WTC11 (cell line): ENCODE measurements around the gene ADGRV1.
"Not testable (repeated sequence)": the region's sequence is repeated elsewhere in the genome, so short reads cannot be mapped to it uniquely, and the experiment has no call there.

Source experiments
- ATF1 ChIP-seq: sonication (generic); formaldehyde crosslinking; IDR thresholded peaks from 2 replicates; pipeline ENCODE4 v1.8.1; 2023; ENCODE audit warnings: mild to moderate bottlenecking, moderate library complexity, missing genetic modification reagents
- ESRRA ChIP-seq: sonication (generic); formaldehyde crosslinking; IDR thresholded peaks from 2 replicates; pipeline ENCODE4 v1.8.1; 2022; ENCODE audit warnings: mild to moderate bottlenecking, missing genetic modification reagents, borderline replicate concordance
- FOXK1 ChIP-seq: sonication (generic); formaldehyde crosslinking; IDR thresholded peaks from 2 replicates; pipeline ENCODE4 v1.8.0; 2022; ENCODE audit warnings: mild to moderate bottlenecking, moderate library complexity, missing genetic modification reagents
- SP1 ChIP-seq: sonication (generic); formaldehyde crosslinking; conservative IDR thresholded peaks from 2 replicates; pipeline ENCODE4 v1.8.1; 2022; ENCODE audit warnings: missing genetic modification reagents
- ZBTB21 ChIP-seq: sonication (generic); formaldehyde crosslinking; IDR thresholded peaks from 2 replicates; pipeline ENCODE4 v1.8.1; 2023; ENCODE audit warnings: mild to moderate bottlenecking, missing genetic modification reagents, borderline replicate concordance
- TF ChIP-seq, protein P1 (sequence below): fragments of 200-600 bp; IDR thresholded peaks from 2 replicates; pipeline ENCODE4 v1.8.0; 2022; ENCODE audit warnings: antibody characterized with exemption
- TF ChIP-seq, protein P2 (sequence below): sonication (generic); formaldehyde crosslinking; IDR thresholded peaks from 2 replicates; pipeline ENCODE4 v1.8.1; 2023; ENCODE audit warnings: mild to moderate bottlenecking, missing genetic modification reagents, moderate library complexity
- TF ChIP-seq, protein P3 (sequence below): sonication (generic); formaldehyde crosslinking; IDR thresholded peaks from 2 replicates; pipeline ENCODE4 v1.8.1; 2022; ENCODE audit warnings: mild to moderate bottlenecking, missing genetic modification reagents, moderate library complexity, borderline replicate concordance

DNA sequence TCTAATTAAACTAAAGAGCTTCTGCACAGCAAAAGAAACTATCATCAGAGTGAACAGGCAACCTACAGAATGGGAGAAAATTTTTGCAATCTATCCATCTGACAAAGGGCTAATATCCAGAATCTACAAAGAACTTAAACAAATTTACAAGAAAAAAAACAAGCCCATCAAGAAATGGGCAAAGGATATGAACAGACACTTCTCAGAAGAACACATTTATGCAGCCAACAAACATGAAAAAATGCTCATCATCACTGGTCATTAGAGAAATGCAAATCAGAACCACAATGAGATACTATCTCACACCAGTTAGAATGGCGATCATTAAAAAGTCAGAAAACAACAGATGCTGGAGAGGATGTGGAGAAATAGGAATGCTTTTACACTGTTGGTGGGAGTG, 241.5 kb downstream of the ADGRV1 start:
- TF ChIP-seq, protein P1, sequence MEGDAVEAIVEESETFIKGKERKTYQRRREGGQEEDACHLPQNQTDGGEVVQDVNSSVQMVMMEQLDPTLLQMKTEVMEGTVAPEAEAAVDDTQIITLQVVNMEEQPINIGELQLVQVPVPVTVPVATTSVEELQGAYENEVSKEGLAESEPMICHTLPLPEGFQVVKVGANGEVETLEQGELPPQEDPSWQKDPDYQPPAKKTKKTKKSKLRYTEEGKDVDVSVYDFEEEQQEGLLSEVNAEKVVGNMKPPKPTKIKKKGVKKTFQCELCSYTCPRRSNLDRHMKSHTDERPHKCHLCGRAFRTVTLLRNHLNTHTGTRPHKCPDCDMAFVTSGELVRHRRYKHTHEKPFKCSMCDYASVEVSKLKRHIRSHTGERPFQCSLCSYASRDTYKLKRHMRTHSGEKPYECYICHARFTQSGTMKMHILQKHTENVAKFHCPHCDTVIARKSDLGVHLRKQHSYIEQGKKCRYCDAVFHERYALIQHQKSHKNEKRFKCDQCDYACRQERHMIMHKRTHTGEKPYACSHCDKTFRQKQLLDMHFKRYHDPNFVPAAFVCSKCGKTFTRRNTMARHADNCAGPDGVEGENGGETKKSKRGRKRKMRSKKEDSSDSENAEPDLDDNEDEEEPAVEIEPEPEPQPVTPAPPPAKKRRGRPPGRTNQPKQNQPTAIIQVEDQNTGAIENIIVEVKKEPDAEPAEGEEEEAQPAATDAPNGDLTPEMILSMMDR = not testable (repeated sequence)
- TF ChIP-seq, protein P2, sequence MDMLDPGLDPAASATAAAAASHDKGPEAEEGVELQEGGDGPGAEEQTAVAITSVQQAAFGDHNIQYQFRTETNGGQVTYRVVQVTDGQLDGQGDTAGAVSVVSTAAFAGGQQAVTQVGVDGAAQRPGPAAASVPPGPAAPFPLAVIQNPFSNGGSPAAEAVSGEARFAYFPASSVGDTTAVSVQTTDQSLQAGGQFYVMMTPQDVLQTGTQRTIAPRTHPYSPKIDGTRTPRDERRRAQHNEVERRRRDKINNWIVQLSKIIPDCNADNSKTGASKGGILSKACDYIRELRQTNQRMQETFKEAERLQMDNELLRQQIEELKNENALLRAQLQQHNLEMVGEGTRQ = not testable (repeated sequence)
- TF ChIP-seq SP1 (CRISPR knock-in tag); FOXK1 (CRISPR knock-in tag); ZBTB21 (CRISPR knock-in tag); ESRRA; ATF1: not testable (repeated sequence)
- TF ChIP-seq, protein P3, sequence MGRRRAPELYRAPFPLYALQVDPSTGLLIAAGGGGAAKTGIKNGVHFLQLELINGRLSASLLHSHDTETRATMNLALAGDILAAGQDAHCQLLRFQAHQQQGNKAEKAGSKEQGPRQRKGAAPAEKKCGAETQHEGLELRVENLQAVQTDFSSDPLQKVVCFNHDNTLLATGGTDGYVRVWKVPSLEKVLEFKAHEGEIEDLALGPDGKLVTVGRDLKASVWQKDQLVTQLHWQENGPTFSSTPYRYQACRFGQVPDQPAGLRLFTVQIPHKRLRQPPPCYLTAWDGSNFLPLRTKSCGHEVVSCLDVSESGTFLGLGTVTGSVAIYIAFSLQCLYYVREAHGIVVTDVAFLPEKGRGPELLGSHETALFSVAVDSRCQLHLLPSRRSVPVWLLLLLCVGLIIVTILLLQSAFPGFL = not testable (repeated sequence)
